Measurements from ENCODE around the gene YPEL3.

DNA sequence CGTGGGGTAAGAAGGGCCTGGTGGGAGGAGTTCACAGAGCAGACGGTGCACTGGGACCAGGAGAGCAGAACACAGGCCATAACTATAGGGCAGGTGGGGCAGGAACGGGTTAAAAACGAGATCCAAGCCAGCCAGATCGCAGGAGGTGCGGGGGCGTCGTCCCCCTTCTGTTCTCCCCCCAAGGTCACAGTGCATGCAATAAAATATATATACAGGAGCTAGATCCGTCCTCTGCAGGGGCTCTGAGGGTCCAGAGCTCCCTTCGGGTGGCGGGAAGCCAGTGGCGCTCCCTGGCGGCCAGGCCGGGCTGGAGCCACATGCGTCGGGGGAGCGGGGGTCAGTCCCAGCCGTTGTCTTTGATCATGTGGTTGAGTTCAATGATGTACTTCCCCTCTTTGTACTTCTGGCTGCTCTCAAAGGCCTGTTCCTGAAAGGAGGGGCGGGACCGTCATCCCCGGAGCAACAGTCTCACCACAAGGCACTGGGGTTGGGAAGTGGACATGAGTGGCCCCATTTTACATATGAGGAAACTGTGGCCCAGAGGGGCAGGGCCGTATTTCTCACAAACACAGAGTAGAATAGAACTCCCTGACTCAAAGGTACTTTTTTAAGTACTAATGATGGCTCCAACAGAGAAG is 3.5 kb downstream of the YPEL3 start:
- TF ChIP-seq POLR2A (IDR thresholded peaks at IDR 0.05; ENCODE audit: low read depth, low read length) (peak; percentile 36; the same call in 1 of the 2 replicates), SPI1 (IDR thresholded peaks at IDR 0.05; ENCODE audit: low read depth, low read length) (peak; percentile 67), POLR2AphosphoS5 (IDR thresholded peaks at IDR 0.05; ENCODE audit: low read depth, low read length) (no peak; the same call in 1 of the 2 replicates), TAF1 (IDR thresholded peaks at IDR 0.05; ENCODE audit: low read depth, low read length) (0 out of 2 replicates have a peak, but pooled peaks have one; percentile 12)

Data from GM12891 (cell line).